Measurements from ENCODE around the gene SKIC2.

The SKIC2 gene

DNA sequence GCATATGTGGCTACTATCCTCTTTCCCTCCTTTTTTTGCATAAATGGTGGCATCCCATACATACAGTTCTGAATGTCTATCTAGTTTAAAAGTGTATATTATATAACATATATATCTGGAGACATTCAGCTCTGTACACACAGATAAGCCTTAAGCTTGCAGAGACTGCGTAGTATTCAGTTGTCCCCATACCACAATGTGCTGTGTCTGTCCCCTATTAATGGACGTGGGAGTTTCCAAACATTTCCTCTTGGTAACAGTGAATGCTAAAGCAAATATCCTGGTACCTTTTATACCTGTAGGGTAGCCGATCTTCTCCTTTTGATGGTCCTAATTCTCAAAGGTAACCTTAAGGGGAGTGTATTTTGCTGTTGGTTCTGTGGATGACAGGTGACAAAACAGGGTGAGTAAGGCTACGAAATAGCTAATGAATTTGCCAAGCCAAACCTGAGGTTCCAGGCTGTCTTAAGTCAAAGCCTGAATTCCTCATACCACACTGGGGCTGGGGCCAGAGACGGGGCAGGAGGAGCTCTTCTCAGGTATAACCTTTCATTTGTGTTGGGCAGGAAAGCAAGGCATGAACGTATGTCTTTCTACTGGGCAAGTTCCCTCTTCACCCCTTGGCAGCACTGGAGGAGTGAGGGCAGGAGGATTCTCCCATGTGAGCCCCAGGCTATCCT, 39.2 kb upstream of the SKIC2 start:
- Histone ChIP-seq H3K4me2 (ENCODE audit: low read length) (no peak overlapping the region), H3K9me2 (ENCODE audit: low read depth, low read length) (no peaks in the 10 kb centered on the region), H3K27ac (ENCODE audit: low read depth, low read length, poor library complexity, severe bottlenecking) (no peak overlapping the region), H3K27me3 (ENCODE audit: insufficient read depth, low read length) (no peaks in the 10 kb centered on the region), H3F3A (ENCODE audit: insufficient read depth, low read length) (no peaks in the 10 kb centered on the region), H3K9me3 (ENCODE audit: low read length) (no peaks in the 10 kb centered on the region), H2AFZ (ENCODE audit: low read length) (no peak overlapping the region), H3K79me2 (ENCODE audit: insufficient read depth, low read length) (no peaks in the 10 kb centered on the region), H3K36me3 (ENCODE audit: insufficient read depth, low read length) (no peaks in the 10 kb centered on the region), H4K20me1 (ENCODE audit: insufficient read depth, low read length) (no peaks in the 10 kb centered on the region), H3K4me1 (ENCODE audit: insufficient read depth, low read length, severe bottlenecking) (no peaks in the 10 kb centered on the region), H3K9ac (ENCODE audit: low read length) (no peak overlapping the region), H3K4me3 (ENCODE audit: low read depth, low read length, poor library complexity, severe bottlenecking) (no peak overlapping the region)
- TF ChIP-seq CTCF (IDR thresholded peaks at IDR 0.05; ENCODE audit: low read length) = no peak
- TF ChIP-seq EZH2 (IDR thresholded peaks at IDR 0.05; ENCODE audit: borderline replicate concordance, low read length) = no peak

DNA sequence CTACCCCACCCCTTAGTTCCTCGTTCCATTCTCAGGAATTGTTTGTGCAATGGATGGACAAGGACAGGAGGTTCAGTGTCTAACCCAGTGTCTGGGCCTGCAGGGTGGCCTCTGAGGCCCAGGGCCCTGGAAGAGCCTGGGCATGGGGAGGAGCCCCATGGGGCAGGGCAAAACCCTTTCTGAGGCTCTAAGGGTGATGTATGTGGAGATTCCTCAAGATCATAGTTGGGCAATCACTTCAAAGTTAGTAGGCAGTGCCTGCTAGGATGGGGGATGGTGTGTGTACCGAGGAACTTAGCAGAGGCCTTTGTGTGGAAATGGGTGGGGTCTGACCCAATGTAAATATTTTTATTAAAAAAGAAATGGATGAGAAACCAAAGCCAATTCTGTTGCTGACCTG, 38.2 kb upstream of the SKIC2 start:
- no peaks in the 10 kb centered on the region; the same call in 1 of the 2 replicates for H3K36me3 ChIP-seq (ENCODE audit: insufficient read depth, low read length)
- no peak overlapping the region for H3K4me2 ChIP-seq (ENCODE audit: low read length)
- no peak overlapping the region for H3K27ac ChIP-seq (ENCODE audit: low read depth, low read length, poor library complexity, severe bottlenecking)
- H3K9me3 ChIP-seq (ENCODE audit: low read length) = no peaks in the 10 kb centered on the region
- no peaks in the 10 kb centered on the region for H3F3A ChIP-seq (ENCODE audit: insufficient read depth, low read length)
- no peaks in the 10 kb centered on the region for H3K79me2 ChIP-seq (ENCODE audit: insufficient read depth, low read length)
- H3K9ac ChIP-seq (ENCODE audit: low read length) = no peak overlapping the region
- H4K20me1 ChIP-seq (ENCODE audit: insufficient read depth, low read length) = no peaks in the 10 kb centered on the region
- H3K9me2 ChIP-seq (ENCODE audit: low read depth, low read length) = no peaks in the 10 kb centered on the region
- H2AFZ ChIP-seq (ENCODE audit: low read length) = no peak overlapping the region
- no peaks in the 10 kb centered on the region for H3K4me1 ChIP-seq (ENCODE audit: insufficient read depth, low read length, severe bottlenecking)
- peaks cover 2% of the 10 kb centered on the region; the same call in 1 of the 2 replicates for H3K27me3 ChIP-seq (ENCODE audit: insufficient read depth, low read length)
- no peak overlapping the region for H3K4me3 ChIP-seq (ENCODE audit: low read depth, low read length, poor library complexity, severe bottlenecking)
- TF ChIP-seq CTCF (IDR thresholded peaks at IDR 0.05; ENCODE audit: low read length) (no peak), EZH2 (IDR thresholded peaks at IDR 0.05; ENCODE audit: borderline replicate concordance, low read length) (no peak)

DNA sequence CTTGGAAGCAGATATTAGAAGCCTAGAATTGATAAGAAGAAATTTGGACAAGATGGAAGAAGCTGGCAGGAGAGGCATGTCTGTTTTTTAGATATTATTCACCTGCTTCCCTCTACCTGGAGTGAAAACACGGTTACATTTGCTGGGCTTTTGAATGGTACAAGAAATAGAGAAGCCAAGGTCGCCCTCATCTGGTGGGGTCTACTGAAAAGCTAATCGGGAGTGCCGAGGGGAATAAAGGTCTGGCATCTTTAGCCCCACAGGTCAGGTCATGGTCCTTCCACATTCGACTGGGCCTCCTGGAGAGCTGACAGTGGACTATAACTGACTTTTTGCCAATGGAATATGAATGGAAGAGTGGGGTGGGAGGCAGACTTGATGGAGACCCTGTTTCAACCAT, 36.0 kb upstream of the SKIC2 start:
- Histone ChIP-seq H3K9ac (ENCODE audit: low read length) (no peak overlapping the region), H3K27ac (ENCODE audit: low read depth, low read length, poor library complexity, severe bottlenecking) (no peak overlapping the region), H3K79me2 (ENCODE audit: insufficient read depth, low read length) (no peaks in the 10 kb centered on the region), H3K4me1 (ENCODE audit: insufficient read depth, low read length, severe bottlenecking) (no peaks in the 10 kb centered on the region), H4K20me1 (ENCODE audit: insufficient read depth, low read length) (no peaks in the 10 kb centered on the region), H3F3A (ENCODE audit: insufficient read depth, low read length) (no peaks in the 10 kb centered on the region), H2AFZ (ENCODE audit: low read length) (no peak overlapping the region), H3K36me3 (ENCODE audit: insufficient read depth, low read length) (no peaks in the 10 kb centered on the region; the same call in 1 of the 2 replicates), H3K4me3 (ENCODE audit: low read depth, low read length, poor library complexity, severe bottlenecking) (no peak overlapping the region), H3K9me2 (ENCODE audit: low read depth, low read length) (no peaks in the 10 kb centered on the region), H3K4me2 (ENCODE audit: low read length) (no peak overlapping the region), H3K9me3 (ENCODE audit: low read length) (no peaks in the 10 kb centered on the region; the same call in 1 of the 2 replicates), H3K27me3 (ENCODE audit: insufficient read depth, low read length) (peaks cover 11% of the 10 kb centered on the region; the same call in 1 of the 2 replicates)
- no peak for TF ChIP-seq EZH2 (IDR thresholded peaks at IDR 0.05; ENCODE audit: borderline replicate concordance, low read length)
- peak; percentile 50; the same call in 1 of the 2 replicates for TF ChIP-seq CTCF (IDR thresholded peaks at IDR 0.05; ENCODE audit: low read length)
